ENCODE data around the gene TOM1L2. TPM values are rescaled to one million over a fixed set of nuclear protein-coding genes. Genes with fewer than 3 reads are reported as not detected.

The TOM1L2 gene
- total RNA-seq, 2 donors from 2014 or later, result 16.3 to 19.8 TPM

DNA sequence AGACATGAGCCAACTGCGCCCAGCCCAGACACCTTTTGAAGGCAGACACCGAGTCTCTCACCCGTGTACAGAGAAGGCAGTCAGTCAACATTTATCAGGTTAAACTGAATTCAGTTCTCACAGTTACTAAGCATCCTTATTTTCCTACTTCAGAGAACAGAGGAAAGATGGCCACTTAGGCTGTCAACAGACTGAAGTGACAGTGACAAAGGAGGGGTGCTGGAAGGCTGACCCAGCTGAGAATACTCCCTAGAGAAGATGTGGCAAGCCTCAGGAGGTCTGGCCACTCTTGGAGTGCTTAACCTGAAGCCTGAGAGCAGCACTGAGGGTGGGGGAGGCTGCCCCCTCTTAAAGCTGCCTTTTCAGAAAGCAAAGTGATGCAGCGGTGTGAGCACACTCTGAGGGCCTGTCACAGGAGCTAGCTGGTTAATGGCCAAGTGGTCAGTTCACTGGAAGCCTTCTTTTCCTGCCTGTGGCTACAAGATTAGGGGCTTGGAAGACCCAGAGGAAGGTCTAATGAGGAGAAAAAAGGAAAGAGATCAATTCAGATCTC lies 84.4 kb downstream of the TOM1L2 start:
- H3K36me3 Mint-ChIP-seq, result no peaks in the 10 kb centered on the region
- no peaks in the 10 kb centered on the region for H3K9me3 Mint-ChIP-seq
- ATAC-seq, result no peak

DNA sequence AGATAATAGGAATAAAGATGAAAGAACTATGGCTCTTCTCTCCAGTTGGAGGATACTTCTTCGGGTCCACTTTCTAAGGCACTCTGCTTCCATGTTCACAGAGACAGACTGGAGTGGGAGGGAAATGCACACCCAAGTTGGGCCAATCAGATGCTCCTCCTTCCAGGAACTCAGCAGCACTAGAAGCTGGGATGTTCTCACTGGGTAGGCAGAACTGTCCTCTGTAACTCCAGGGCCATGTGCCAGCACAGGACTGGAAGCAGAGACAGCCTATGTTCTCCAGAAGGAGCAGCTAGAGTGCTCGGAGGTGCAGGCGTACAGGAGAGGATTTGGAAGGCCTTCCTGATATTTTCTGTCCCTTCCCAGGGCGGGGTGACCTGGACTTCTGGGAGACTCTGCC lies 85.5 kb downstream of the TOM1L2 start:
- DNase-seq (ENCODE audit: low spot score in 2 of 2) (no peak), ATAC-seq (no peak)
- H3K36me3 Mint-ChIP-seq, result no peaks in the 10 kb centered on the region
- H3K9me3 Mint-ChIP-seq, result no peaks in the 10 kb centered on the region
- no peak overlapping the region for H3K27ac Mint-ChIP-seq

More for the DNA sequence above, 84.4 kb downstream of the TOM1L2 start:
- peak overlapping the region in 1 of 2 donors; percentile 29 for H3K27ac Mint-ChIP-seq
- no peak for DNase-seq (ENCODE audit: low spot score in 2 of 2)

DNA sequence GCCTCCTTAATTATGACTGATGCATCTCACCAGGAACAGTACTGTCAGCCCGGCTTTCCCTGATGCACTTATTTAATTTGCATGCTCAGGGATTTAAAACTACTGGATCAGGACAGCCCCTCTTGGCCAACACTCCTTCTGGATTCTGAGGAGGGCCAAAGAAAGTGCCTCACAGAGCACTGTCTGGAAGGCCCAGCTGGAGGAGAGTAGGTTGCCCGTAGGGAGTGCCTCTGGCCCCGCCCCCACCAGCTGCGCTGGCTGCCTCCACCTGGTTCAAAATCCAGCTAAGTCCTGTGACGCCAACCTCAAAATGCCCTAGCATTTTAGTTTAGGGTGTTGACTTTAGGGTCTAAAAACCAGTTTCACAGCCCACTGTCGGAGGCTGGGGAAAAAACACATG lies 86.0 kb downstream of the TOM1L2 start:
- H3K27ac Mint-ChIP-seq, result no peak overlapping the region
- DNase-seq (ENCODE audit: low spot score in 2 of 2) (no peak), ATAC-seq (no peak)
- H3K9me3 Mint-ChIP-seq, result no peaks in the 10 kb centered on the region
- H3K36me3 Mint-ChIP-seq, result no peaks in the 10 kb centered on the region

DNA sequence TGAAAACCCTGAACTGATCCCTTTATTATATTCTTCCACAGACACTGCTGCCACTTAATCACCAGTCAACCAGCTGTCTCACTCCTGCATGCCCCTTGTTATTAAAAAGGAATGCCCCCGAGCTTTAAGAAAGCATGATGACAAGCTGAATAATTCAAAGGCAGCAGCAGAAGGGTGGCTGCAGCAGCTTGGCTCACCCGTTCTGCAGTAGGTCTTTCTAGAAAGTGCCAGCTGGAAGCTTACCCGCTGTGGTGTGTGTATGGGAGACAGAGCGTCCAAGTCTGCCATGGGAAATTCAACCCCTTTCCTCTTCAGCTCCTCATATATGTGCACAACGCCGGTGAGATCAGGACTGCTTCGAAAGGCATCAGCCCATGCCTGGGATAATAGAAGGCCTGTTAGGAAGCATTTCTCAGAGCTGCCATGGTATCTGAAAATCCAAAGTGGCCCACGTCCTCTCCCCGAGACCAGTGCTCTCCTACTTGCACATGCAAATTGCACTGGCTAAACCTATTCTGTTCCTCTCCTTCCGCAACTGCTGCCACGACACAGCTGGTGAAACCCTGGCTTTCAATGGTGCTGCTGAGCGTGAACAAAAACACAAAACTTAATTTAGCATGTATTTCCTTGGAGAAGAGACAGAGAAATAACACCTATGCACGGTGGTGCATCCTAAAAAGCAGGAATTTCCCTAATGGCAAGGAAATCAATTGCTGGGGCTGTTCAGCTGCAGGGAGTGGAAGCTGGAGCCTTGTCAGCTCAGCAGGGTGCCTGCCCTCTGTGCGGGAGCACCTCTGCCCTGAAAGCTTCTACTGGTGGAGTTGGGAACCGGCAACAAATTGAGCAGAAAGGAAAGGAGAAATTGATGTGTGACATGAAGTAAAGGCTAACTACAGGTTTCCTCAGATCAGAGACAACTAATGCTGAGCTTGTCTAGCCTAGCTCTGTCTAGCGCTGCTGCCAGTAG lies 87.5 kb downstream of the TOM1L2 start:
- Mint-ChIP-seq H3K36me3 (no peaks in the 10 kb centered on the region), H3K9me3 (no peaks in the 10 kb centered on the region), H3K27ac (no peak overlapping the region)
- DNase-seq (ENCODE audit: low spot score in 2 of 2), result no peak
- ATAC-seq, result no peak

DNA sequence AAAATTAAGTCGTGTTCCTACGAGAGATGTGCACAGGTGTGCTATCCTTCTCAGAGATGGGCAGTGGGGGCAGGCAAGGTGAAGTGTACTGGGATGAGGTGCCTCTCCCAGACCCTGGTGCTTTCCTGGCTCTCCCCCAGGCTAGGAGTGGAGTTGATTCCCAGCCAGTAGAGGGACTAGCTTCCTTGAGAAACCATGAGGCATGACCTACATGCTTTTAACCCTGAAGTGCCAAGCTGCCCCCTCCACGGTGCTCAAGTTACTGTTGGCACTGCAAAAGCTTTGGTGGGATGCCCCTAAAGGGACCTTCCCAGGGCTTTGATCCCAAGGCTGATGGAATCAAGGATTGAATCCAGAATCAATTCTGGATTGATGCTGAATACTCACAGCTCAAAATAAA lies 88.4 kb downstream of the TOM1L2 start:
- DNase-seq (ENCODE audit: low spot score in 2 of 2), result no peak
- H3K27ac Mint-ChIP-seq, result no peak overlapping the region
- no peak for ATAC-seq
- H3K36me3 Mint-ChIP-seq, result no peaks in the 10 kb centered on the region
- H3K9me3 Mint-ChIP-seq, result no peaks in the 10 kb centered on the region

DNA sequence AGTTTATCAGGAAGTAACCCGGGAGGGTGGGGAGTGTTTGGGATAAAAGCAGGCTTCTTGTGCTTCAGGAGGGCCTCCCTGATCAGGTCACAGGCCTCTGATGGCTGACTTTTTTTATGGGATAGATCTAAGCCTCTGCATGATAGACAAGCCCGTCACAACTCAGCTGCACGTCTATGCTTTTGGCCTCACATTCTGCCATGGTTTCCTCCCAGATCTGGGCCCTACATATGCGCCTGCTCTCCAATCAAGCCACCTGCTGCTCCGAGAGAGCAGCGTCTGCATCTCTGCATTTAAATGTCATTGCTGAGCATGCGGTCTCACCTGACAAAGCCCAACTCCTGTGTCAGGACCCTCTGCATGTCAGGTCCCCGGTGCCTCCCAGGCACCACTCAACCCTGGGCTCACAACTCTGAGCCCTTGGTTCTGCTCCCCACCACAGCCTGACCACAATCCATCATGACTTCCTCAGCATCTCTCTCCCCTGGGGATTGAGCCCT lies 90.1 kb downstream of the TOM1L2 start:
- Mint-ChIP-seq H3K36me3 (no peaks in the 10 kb centered on the region), H3K27ac (peak overlapping the region; percentile 29 to 80), H3K9me3 (no peaks in the 10 kb centered on the region)
- DNase-seq (ENCODE audit: low spot score in 2 of 2) (no peak), ATAC-seq (no peak)

DNA sequence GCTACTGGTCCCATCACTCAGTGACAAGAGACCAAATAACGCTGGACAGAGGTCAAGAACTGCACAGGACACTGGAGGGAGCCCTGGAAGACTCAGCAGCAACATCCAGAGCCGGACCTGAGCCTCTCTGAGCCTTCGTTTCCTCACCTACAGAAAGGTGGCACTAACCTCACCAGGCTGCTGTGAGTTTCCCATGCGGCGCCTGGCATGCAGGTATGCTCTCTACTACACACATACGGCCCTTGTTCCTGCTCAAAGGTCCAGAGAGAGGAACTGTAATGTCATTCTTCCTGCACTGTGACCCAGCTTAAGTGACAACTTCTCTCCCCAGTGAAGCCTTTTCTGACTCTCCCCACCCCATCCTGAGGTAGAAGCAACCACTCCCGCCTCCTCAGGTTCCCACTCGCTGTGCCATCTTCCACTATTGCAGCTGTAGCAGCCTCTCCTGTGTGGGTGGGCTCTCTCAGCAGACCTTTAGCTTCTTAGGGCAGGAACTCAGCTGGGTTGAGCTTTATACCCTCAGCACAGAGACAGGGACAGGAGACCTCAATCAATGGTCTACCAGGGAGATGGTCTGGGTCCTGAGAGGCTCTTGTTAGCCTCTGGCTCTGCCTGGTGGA lies 91.5 kb downstream of the TOM1L2 start:
- H3K27ac Mint-ChIP-seq, result peak overlapping the region in 1 of 2 donors; percentile 77
- no peaks in the 10 kb centered on the region for H3K36me3 Mint-ChIP-seq
- DNase-seq (ENCODE audit: low spot score in 2 of 2) (no peak), ATAC-seq (no peak)
- H3K9me3 Mint-ChIP-seq, result no peaks in the 10 kb centered on the region

DNA sequence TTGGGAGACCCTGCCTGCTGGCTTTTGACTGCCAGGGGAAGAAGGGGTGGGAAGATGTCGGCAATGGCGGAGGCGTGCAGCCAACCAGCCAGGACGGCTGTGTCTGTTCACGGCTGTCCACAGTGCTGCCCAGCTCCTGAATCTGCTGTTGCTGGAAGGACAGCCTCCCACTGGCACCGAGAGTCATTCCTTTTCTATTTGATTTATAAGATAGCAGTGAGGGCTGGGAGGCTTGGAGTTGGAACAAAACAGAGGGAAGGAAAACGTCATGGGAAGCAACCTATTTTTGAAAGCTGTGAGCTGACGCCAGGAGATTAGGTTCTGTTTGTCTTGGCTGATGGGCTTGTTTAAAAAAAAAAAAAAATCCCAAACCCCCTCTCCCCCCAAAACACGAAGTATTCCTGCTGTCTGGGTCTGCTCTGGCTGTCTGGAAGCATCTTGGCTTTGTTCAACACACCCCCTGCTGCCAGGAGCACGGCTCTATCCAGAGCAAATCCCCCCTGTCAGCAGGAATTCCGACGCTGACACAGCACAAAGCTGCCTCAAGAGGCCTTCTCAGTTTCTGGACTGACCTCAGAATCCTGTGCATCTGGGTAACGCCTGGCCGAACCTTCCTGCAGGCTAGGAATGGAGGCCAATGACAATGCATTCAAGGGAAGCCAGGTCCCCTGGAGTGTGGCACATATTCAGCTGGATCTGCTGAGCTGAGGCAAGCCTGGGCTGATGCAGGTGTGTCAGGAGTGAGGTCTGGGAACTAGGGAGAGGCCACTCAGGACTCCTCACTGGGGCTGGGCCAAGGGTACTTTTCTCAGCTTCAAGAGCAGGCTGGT lies 94.5 kb downstream of the TOM1L2 start:
- DNase-seq (ENCODE audit: low spot score in 2 of 2), result no peak
- H3K9me3 Mint-ChIP-seq, result no peaks in the 10 kb centered on the region
- peak overlapping the region in 1 of 2 donors; percentile 81 for H3K27ac Mint-ChIP-seq
- ATAC-seq, result no peak
- no peaks in the 10 kb centered on the region for H3K36me3 Mint-ChIP-seq

DNA sequence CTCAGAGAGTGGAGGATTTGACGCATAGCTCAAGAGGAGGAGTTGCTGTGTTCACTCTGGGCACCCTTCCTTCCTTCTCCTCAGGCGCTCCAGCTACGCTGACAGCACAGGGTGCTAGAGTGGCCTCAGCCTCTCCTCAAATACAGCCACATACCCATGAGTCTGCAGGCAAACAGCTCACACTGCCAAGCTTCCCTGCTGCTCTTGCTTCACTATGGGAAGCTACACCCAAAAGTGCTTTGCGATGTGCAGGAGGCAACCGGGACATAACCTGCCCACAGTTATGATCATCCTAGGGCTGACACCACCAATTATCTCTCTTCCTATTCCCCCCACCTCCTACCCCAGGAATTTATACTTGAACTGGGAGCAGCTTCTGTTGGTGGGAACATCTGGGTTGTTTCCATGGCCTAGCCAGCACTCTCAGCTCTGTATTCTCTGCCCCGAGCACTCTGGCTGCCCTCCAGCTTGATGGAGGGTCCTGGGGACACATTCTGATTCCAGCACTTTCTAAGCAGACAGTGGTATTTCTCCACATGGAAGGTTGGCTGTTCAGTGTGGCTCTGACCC lies 95.2 kb downstream of the TOM1L2 start:
- no peak for ATAC-seq

DNA sequence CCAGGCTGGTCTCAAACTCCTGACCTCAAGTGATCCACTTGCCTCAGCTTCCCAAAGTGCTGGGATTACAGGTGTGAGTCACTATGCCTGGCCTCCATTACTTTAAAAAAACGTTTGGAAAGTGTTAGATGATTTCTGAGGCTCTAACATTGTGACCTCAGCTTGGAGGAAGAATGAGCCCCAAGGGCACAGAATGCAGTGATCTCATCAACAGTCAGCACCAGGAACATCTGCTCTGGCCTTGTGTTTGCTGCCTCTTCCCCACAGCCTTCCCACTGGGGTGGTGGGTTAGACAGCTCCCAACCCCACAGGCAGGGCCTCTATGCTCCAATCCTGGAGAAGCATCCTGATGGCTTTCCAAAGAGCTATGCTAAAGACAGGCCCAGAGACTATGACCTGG lies 97.7 kb downstream of the TOM1L2 start:
- H3K27ac Mint-ChIP-seq, result no peak overlapping the region
- ATAC-seq, result no peak

More for the DNA sequence above, 95.2 kb downstream of the TOM1L2 start:
- H3K27ac Mint-ChIP-seq, result peak overlapping the region in 1 of 2 donors; percentile 81
- no peaks in the 10 kb centered on the region for H3K9me3 Mint-ChIP-seq
- DNase-seq (ENCODE audit: low spot score in 2 of 2), result no peak
- no peaks in the 10 kb centered on the region for H3K36me3 Mint-ChIP-seq

DNA sequence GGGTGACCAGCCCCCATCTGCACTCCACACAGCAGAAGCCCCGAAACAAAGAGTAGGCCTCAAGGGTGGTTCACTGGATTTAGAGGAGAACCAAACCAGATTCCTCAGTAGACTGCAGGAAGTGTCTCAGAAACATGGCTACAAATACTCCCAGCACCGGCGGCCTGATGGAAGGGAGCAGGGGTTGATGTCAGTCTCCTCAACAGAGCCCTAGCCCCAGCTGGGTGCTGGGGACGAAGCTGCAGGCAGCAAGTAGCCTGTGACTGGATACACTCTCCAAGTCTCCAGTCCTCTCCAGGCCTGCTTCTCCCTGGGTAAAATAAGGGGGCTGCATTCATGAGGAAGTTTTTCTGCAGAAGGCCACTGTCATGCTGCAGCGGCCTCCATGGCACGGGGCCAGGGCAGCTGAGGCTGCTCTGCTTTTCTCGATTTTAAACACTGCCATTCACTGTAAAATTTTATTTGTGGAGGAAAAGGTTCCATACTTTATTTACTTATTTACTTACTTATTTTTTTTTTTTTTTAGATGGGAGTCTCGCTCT lies 98.7 kb downstream of the TOM1L2 start:
- peaks cover 0 to 7% of the 10 kb centered on the region in 2 donors for H3K36me3 Mint-ChIP-seq
- ATAC-seq, result no peak
- H3K27ac Mint-ChIP-seq, result peak overlapping the region in 1 of 2 donors; percentile 2
- DNase-seq (ENCODE audit: low spot score in 2 of 2), result no peak
- no peaks in the 10 kb centered on the region for H3K9me3 Mint-ChIP-seq

More for the DNA sequence above, 97.7 kb downstream of the TOM1L2 start:
- DNase-seq (ENCODE audit: low spot score in 2 of 2), result no peak
- Mint-ChIP-seq H3K9me3 (no peaks in the 10 kb centered on the region), H3K36me3 (peaks cover 0 to 3% of the 10 kb centered on the region in 2 donors)

DNA sequence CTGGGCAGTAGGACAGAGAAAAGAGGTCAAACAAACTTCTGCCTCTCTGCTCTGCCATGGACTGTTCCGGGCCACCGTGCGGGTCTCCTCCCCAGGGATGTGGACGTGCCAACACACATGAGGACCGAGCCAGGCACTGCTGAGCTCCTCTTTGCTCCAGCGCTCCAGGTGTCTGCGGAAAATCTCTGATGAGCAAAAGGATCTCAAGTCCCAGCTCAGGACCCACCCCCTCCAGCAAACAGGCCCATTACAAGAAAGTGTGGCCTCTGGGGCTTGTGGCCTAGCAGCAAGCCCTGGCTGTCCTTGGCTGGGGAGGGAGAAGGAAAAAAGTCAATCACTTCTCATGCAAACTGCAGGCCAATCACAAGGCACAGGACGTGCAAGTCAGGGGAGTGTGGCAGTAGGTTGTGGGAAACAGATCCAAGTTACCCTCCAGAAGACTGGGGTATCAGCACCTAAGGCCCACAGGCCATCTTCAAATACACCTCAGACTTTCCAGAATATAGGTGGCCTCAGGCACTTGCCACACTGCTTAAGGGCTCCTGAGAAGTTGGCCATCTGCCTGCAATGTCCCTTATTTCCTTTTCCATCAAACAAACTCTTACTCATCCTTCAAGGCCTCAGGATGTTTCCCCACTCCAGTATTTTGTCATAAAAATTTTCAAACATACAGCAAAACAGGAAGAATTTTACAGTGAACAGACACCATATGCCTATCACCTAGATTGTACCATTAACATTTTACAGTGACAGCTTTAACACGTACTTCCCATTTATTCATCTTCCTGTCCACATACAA lies 99.5 kb downstream of the TOM1L2 start:
- DNase-seq (ENCODE audit: low spot score in 2 of 2) (no peak), ATAC-seq (no peak)
- H3K9me3 Mint-ChIP-seq, result no peaks in the 10 kb centered on the region
- H3K36me3 Mint-ChIP-seq, result peaks cover 0 to 7% of the 10 kb centered on the region in 2 donors
- H3K27ac Mint-ChIP-seq, result peak overlapping the region in 1 of 2 donors; percentile 2

DNA sequence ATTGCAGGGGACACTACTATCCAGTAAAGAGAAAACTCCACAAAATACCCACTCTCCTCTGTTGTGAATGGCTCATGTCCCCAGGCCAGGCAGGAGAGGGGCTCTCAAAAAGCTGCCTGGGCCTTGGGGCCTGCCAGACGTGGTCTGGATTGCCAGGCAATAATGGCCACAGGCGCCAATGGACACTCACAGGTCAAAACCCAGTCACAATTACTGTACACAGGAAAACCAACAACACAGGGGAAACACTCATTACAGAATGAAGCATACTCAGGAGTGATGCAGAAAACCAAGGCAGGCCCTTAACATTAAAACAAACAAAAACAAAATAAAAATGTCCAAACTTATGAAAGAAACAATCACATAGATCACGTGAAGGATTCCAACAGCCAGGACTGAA lies 100.3 kb downstream of the TOM1L2 start:
- no peaks in the 10 kb centered on the region for H3K9me3 Mint-ChIP-seq
- H3K36me3 Mint-ChIP-seq, result peaks cover 0 to 7% of the 10 kb centered on the region in 2 donors
- ATAC-seq, result no peak
- no peak overlapping the region for H3K27ac Mint-ChIP-seq
- DNase-seq (ENCODE audit: low spot score in 2 of 2), result no peak

DNA sequence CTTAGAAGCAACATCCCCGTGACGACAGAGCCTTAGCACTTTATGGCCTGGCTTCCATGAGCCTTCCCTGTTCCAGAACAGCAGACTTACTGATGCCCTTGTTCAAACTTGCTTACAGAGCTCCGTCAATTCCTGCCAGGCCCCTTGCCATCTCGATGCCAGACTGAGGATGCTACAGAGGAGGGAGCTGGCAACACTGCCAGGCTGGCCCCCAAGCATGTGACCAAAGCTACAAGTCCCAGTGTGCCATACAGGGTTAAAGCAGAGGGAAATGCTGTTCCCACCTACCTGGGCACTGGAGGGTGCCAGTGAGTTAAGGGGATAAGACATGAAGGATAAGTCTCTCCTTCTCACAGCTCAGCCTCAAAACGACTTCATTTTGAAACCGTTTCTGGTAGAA lies 102.0 kb downstream of the TOM1L2 start:
- no peak for ATAC-seq
- DNase-seq (ENCODE audit: low spot score in 2 of 2), result no peak
- peaks cover 0 to 7% of the 10 kb centered on the region in 2 donors for H3K36me3 Mint-ChIP-seq
- no peak overlapping the region for H3K27ac Mint-ChIP-seq
- no peaks in the 10 kb centered on the region for H3K9me3 Mint-ChIP-seq
